Renal cortical epithelial cell (primary cell): Measurements from ENCODE around the gene ST3GAL3. TPM values are rescaled to one million over a fixed set of nuclear protein-coding genes. Genes with fewer than 3 reads are reported as not detected.

Experiments used
- DNase-seq: peaks from one replicate; pipeline ENCODE4 v3.0.0-alpha.2; 2011; ENCODE audit warnings: low read depth
- total RNA-seq: library from RNA; depleted of rRNA; stranded (reverse); fragments of >200 nt; gene quantifications from 2 replicates; pipeline ENCODE4 v1.2.3, GENCODE V29; 2014

Gene ST3GAL3
- total RNA-seq, 1 donor from 2014 or later = 16.5 TPM

- no peak for DNase-seq
Measured at GRCh38 chr1:43913666-43914360, 206.5 kb downstream of the ST3GAL3 start.

GRCh38 chr1:43914576-43915525 lies 207.5 kb downstream of the ST3GAL3 start:
- DNase-seq = no peak

GRCh38 chr1:43919906-43920305 lies 212.6 kb downstream of the ST3GAL3 start:
- DNase-seq = no peak

- DNase-seq = no peak
Measured at GRCh38 chr1:43921022-43921421, 213.7 kb downstream of the ST3GAL3 start.

- DNase-seq = peak; percentile 23
Measured at GRCh38 chr1:43924516-43924915, 217.2 kb downstream of the ST3GAL3 start.

- no peak for DNase-seq
Measured at GRCh38 chr1:43925846-43926245, 218.5 kb downstream of the ST3GAL3 start.

- no peak for DNase-seq
Measured at GRCh38 chr1:43930168-43930948, 223.0 kb downstream of the ST3GAL3 start.

- DNase-seq = no peak
Measured at GRCh38 chr1:43930949-43931275, 223.6 kb downstream of the ST3GAL3 start.

GRCh38 chr1:43931711-43932660 lies 224.7 kb downstream of the ST3GAL3 start:
- DNase-seq = no peak

- DNase-seq = peak; percentile 26
Measured at GRCh38 chr1:43932786-43933385, 225.6 kb downstream of the ST3GAL3 start.

- DNase-seq = no peak
Measured at GRCh38 chr1:43933386-43934100, 226.2 kb downstream of the ST3GAL3 start, which contains the start of gene ARTN. Gene ARTN, plus strand, starts transcription at chr1:43933801. Its CDS starts 1,856 bp downstream, at chr1:43935657.

GRCh38 chr1:43934101-43934985 lies 227.0 kb downstream of the ST3GAL3 start:
- peak; percentile 30 for DNase-seq

- DNase-seq = no peak
Measured at GRCh38 chr1:43934986-43935324, 227.6 kb downstream of the ST3GAL3 start.

- DNase-seq = peak; percentile 18
Measured at GRCh38 chr1:43935711-43936427, 228.5 kb downstream of the ST3GAL3 start.

GRCh38 chr1:43936431-43937151 lies 229.3 kb downstream of the ST3GAL3 start:
- DNase-seq = no peak

- DNase-seq = peak; percentile 92
Measured at GRCh38 chr1:43937179-43937865, 230.0 kb downstream of the ST3GAL3 start.

- no peak for DNase-seq
Measured at GRCh38 chr1:43938383-43938782, 231.0 kb downstream of the ST3GAL3 start.
